ENCODE data around the gene NOA1. TPM values are rescaled to one million over a fixed set of nuclear protein-coding genes. Genes with fewer than 3 reads are reported as not detected.
A peak's percentile ranks its signal among the peaks of the same experiment; 100 is the strongest.

The NOA1 gene
- total and polyA plus RNA-seq, 10 of the 15 experiments (the other 5 are each of a cell fraction or from before 2014, with no cell fraction given) = 3.2 to 34.0 (median 17.6) TPM

DNA sequence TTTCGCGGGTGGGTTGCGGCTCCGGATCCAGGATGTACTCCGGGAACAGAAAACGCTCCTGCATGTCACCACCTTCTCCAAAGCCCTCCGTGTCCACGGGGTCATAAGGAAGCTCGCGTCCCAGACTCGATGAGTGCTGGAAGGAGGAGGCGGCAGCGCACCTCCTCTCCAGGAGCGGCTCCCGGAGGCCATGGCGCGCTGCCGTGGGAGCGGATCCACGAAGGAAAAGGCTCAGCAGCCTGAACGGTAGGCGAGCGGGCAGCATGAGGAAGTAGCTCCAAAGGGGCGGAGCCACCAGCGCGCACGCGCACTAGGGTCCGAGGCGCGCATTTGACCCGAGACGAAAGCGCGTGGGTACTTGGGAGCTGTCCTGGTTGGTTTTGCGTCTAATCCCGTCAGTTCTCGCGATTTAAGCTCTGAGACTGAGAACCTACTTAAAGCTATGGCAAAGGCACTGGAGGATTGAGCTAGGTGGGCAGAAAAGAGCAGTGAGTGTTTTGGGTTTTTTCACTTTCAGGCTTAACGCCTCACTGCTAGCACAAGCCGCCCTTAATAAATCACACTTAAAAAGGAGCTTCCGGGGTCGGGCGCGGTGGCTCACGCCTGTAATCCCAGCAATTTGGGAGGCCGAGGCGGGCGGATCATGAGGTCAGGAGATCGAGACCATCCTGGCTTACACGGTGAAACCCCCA is at the start of gene NOA1 (continued):
- TF ChIP-seq ZBTB40 (IDR thresholded peaks at IDR 0.05; ENCODE audit: borderline replicate concordance) (no peak), MAX (IDR thresholded peaks at IDR 0.05; ENCODE audit: low read depth, low read length) (no peak), CHD1 (IDR thresholded peaks at IDR 0.05; ENCODE audit: low read depth, low read length) (no peak), PAX5 (IDR thresholded peaks at IDR 0.05; ENCODE audit: borderline replicate concordance, low read depth, low read length) (no peak; the same call in 1 of the 2 replicates), SMARCA5 (IDR thresholded peaks at IDR 0.05) (no peak; the same call in 1 of the 2 replicates), SIN3A (IDR thresholded peaks at IDR 0.05; ENCODE audit: low read depth, low read length) (no peak; the same call in 1 of the 2 replicates), ZNF274 (IDR thresholded peaks at IDR 0.05; ENCODE audit: insufficient read depth, insufficient read length) (no peak), CBX3 (IDR thresholded peaks at IDR 0.05; ENCODE audit: borderline replicate concordance, low read depth) (no peak), ZNF384 (IDR thresholded peaks at IDR 0.05; ENCODE audit: borderline replicate concordance, low read depth, low read length) (no peak), POLR2AphosphoS2 (IDR thresholded peaks at IDR 0.05; ENCODE audit: low read depth, low read length) (peak; percentile 85), FOXK2 (IDR thresholded peaks at IDR 0.05) (no peak), BMI1 (IDR thresholded peaks at IDR 0.05; ENCODE audit: borderline replicate concordance) (no peak), CUX1 (IDR thresholded peaks at IDR 0.05; ENCODE audit: insufficient replicate concordance, low read depth, low read length) (no peak), NR2F1 (conservative IDR thresholded peaks at IDR 0.05) (peak; percentile 64; the same call in 1 of the 2 replicates), MTA3 (IDR thresholded peaks at IDR 0.05; ENCODE audit: borderline replicate concordance, low read length) (peak; percentile 19; the same call in 1 of the 2 replicates), NFXL1 (IDR thresholded peaks at IDR 0.05; ENCODE audit: borderline replicate concordance) (no peak), EZH2 (IDR thresholded peaks at IDR 0.05; ENCODE audit: borderline replicate concordance, control insufficient read depth, low read depth, low read length) (no peak), EP300 (IDR thresholded peaks at IDR 0.05; ENCODE audit: borderline replicate concordance in 1 of 2, control insufficient read depth in 1 of 2, low read depth in 2 of 2, low read length in 2 of 2) (0 out of 4 replicates have a peak, but pooled peaks of 1 of the 2 experiments have one; percentile 15)
- TF ChIP-seq, protein P1, sequence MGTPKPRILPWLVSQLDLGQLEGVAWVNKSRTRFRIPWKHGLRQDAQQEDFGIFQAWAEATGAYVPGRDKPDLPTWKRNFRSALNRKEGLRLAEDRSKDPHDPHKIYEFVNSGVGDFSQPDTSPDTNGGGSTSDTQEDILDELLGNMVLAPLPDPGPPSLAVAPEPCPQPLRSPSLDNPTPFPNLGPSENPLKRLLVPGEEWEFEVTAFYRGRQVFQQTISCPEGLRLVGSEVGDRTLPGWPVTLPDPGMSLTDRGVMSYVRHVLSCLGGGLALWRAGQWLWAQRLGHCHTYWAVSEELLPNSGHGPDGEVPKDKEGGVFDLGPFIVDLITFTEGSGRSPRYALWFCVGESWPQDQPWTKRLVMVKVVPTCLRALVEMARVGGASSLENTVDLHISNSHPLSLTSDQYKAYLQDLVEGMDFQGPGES (IDR thresholded peaks at IDR 0.05) = no peak
